HCT116 (cell line): ENCODE measurements around the gene TRAPPC13.
"Not testable (repeated sequence)": the region's sequence is repeated elsewhere in the genome, so short reads cannot be mapped to it uniquely, and the experiment has no call there.

ENCODE experiments used
- CEBPB ChIP-seq: IDR thresholded peaks from 2 replicates; pipeline ENCODE4 v1.6.1; 2012; ENCODE audit warnings: low read depth
- EZH2 ChIP-seq: fragments of 200-600 bp; sonication (generic); IDR thresholded peaks from 2 replicates; pipeline ENCODE4 v1.6.1; 2017; ENCODE audit warnings: antibody characterized with exemption, mixed run types
- EZH2phosphoT487 ChIP-seq: fragments of 200-600 bp; IDR thresholded peaks from 2 replicates; pipeline ENCODE4 v1.6.1; 2018; ENCODE audit warnings: antibody characterized with exemption, borderline replicate concordance
- POLR2A ChIP-seq: IDR thresholded peaks from 2 replicates; pipeline ENCODE4 v1.7.0; 2011; ENCODE audit warnings: borderline replicate concordance; ENCODE audit not compliant: insufficient read depth, insufficient read length; ENCODE audit errors: extremely low read depth
- YY1 ChIP-seq: IDR thresholded peaks from 2 replicates; pipeline ENCODE4 v1.6.1; 2011; ENCODE audit warnings: low read length, low read depth, moderate library complexity, mild to moderate bottlenecking; ENCODE audit not compliant: insufficient replicate concordance; ENCODE audit errors: extremely low read depth
- ZNF274 ChIP-seq: fragments of 200-500 bp; sonication (Bioruptor generic); IDR thresholded peaks from 2 replicates; pipeline ENCODE4 v1.6.1; 2014; ENCODE audit warnings: mild to moderate bottlenecking, low read depth, low read length, inconsistent platforms
- TF ChIP-seq, protein P1 (sequence below), 3 experiments: fragments of 200-600 bp in 1 of 3; sonication (generic) in 1 of 3; IDR thresholded peaks in 2 of 3; conservative IDR thresholded peaks in 1 of 3; 2 replicates each; pipeline ENCODE4 v1.5.1; 2012 to 2017; ENCODE audit warnings: low read depth in 2 of 3, low read length in 2 of 3, antibody characterized with exemption in 1 of 3, borderline replicate concordance in 1 of 3, control low read depth in 1 of 3, mild to moderate bottlenecking in 1 of 3, mixed read lengths in 1 of 3, mixed run types in 1 of 3, moderate library complexity in 1 of 3; ENCODE audit not compliant: insufficient read depth in 1 of 3
- TF ChIP-seq, protein P2 (sequence below): IDR thresholded peaks from 2 replicates; pipeline ENCODE4 v1.6.1; 2011; ENCODE audit warnings: mild to moderate bottlenecking, low read length, moderate library complexity; ENCODE audit not compliant: insufficient replicate concordance; ENCODE audit errors: extremely low read depth
- TF ChIP-seq, protein P3 (sequence below): IDR thresholded peaks from 2 replicates; pipeline ENCODE4 v1.6.1; 2012
- TF ChIP-seq, protein P4 (sequence below): IDR thresholded peaks from 2 replicates; pipeline ENCODE4 v1.6.1; 2012
- TF ChIP-seq, protein P5 (sequence below): IDR thresholded peaks from 2 replicates; pipeline ENCODE4 v1.6.1; 2012; ENCODE audit warnings: low read depth

DNA sequence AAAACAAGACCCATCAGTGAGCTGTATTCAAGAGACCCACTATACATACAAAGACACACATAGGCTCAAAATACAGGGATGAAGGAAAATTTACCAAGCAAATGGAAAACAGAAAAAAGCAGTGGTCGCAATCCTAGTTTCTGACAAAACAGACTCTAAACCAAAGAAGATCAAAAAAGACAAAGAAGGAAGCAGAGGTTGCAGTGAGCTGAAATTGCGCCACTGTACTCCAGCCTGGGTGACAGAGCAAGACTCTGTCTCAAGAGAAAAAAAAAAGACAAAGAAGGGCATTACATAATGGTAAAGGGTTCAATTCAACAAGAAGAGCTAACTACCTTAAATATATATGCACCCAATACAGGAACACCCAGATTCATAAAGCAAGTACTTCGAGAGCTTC, 51.2 kb downstream of the TRAPPC13 start:
- TF ChIP-seq, protein P1, sequence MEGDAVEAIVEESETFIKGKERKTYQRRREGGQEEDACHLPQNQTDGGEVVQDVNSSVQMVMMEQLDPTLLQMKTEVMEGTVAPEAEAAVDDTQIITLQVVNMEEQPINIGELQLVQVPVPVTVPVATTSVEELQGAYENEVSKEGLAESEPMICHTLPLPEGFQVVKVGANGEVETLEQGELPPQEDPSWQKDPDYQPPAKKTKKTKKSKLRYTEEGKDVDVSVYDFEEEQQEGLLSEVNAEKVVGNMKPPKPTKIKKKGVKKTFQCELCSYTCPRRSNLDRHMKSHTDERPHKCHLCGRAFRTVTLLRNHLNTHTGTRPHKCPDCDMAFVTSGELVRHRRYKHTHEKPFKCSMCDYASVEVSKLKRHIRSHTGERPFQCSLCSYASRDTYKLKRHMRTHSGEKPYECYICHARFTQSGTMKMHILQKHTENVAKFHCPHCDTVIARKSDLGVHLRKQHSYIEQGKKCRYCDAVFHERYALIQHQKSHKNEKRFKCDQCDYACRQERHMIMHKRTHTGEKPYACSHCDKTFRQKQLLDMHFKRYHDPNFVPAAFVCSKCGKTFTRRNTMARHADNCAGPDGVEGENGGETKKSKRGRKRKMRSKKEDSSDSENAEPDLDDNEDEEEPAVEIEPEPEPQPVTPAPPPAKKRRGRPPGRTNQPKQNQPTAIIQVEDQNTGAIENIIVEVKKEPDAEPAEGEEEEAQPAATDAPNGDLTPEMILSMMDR (IDR thresholded peaks at IDR 0.05 in 2 of 3, conservative IDR thresholded peaks at IDR 0.05 in 1 of 3; ENCODE audit: borderline replicate concordance in 1 of 3, insufficient read depth in 1 of 3, low read depth in 2 of 3, low read length in 2 of 3), result not testable (repeated sequence)
- TF ChIP-seq, protein P2, sequence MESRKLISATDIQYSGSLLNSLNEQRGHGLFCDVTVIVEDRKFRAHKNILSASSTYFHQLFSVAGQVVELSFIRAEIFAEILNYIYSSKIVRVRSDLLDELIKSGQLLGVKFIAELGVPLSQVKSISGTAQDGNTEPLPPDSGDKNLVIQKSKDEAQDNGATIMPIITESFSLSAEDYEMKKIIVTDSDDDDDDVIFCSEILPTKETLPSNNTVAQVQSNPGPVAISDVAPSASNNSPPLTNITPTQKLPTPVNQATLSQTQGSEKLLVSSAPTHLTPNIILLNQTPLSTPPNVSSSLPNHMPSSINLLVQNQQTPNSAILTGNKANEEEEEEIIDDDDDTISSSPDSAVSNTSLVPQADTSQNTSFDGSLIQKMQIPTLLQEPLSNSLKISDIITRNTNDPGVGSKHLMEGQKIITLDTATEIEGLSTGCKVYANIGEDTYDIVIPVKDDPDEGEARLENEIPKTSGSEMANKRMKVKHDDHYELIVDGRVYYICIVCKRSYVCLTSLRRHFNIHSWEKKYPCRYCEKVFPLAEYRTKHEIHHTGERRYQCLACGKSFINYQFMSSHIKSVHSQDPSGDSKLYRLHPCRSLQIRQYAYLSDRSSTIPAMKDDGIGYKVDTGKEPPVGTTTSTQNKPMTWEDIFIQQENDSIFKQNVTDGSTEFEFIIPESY, result not testable (repeated sequence)
- TF ChIP-seq POLR2A, CEBPB, EZH2, EZH2phosphoT487, ZNF274, YY1: not testable (repeated sequence)
- TF ChIP-seq, protein P3, sequence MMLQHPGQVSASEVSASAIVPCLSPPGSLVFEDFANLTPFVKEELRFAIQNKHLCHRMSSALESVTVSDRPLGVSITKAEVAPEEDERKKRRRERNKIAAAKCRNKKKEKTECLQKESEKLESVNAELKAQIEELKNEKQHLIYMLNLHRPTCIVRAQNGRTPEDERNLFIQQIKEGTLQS, result not testable (repeated sequence)
- TF ChIP-seq, protein P4, sequence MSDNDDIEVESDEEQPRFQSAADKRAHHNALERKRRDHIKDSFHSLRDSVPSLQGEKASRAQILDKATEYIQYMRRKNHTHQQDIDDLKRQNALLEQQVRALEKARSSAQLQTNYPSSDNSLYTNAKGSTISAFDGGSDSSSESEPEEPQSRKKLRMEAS, result not testable (repeated sequence)
- TF ChIP-seq, protein P5, sequence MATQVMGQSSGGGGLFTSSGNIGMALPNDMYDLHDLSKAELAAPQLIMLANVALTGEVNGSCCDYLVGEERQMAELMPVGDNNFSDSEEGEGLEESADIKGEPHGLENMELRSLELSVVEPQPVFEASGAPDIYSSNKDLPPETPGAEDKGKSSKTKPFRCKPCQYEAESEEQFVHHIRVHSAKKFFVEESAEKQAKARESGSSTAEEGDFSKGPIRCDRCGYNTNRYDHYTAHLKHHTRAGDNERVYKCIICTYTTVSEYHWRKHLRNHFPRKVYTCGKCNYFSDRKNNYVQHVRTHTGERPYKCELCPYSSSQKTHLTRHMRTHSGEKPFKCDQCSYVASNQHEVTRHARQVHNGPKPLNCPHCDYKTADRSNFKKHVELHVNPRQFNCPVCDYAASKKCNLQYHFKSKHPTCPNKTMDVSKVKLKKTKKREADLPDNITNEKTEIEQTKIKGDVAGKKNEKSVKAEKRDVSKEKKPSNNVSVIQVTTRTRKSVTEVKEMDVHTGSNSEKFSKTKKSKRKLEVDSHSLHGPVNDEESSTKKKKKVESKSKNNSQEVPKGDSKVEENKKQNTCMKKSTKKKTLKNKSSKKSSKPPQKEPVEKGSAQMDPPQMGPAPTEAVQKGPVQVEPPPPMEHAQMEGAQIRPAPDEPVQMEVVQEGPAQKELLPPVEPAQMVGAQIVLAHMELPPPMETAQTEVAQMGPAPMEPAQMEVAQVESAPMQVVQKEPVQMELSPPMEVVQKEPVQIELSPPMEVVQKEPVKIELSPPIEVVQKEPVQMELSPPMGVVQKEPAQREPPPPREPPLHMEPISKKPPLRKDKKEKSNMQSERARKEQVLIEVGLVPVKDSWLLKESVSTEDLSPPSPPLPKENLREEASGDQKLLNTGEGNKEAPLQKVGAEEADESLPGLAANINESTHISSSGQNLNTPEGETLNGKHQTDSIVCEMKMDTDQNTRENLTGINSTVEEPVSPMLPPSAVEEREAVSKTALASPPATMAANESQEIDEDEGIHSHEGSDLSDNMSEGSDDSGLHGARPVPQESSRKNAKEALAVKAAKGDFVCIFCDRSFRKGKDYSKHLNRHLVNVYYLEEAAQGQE, result not testable (repeated sequence)
